ENCODE data around the gene SPIRE2. TPM values are rescaled to one million over a fixed set of nuclear protein-coding genes. Genes with fewer than 3 reads are reported as not detected.

Gene SPIRE2
- total and polyA plus RNA-seq, 2 of the 13 experiments (the other 11 are each of a cell fraction or from before 2014, with no cell fraction given) = 13.3 to 37.5 TPM

- TF ChIP-seq, protein P1, sequence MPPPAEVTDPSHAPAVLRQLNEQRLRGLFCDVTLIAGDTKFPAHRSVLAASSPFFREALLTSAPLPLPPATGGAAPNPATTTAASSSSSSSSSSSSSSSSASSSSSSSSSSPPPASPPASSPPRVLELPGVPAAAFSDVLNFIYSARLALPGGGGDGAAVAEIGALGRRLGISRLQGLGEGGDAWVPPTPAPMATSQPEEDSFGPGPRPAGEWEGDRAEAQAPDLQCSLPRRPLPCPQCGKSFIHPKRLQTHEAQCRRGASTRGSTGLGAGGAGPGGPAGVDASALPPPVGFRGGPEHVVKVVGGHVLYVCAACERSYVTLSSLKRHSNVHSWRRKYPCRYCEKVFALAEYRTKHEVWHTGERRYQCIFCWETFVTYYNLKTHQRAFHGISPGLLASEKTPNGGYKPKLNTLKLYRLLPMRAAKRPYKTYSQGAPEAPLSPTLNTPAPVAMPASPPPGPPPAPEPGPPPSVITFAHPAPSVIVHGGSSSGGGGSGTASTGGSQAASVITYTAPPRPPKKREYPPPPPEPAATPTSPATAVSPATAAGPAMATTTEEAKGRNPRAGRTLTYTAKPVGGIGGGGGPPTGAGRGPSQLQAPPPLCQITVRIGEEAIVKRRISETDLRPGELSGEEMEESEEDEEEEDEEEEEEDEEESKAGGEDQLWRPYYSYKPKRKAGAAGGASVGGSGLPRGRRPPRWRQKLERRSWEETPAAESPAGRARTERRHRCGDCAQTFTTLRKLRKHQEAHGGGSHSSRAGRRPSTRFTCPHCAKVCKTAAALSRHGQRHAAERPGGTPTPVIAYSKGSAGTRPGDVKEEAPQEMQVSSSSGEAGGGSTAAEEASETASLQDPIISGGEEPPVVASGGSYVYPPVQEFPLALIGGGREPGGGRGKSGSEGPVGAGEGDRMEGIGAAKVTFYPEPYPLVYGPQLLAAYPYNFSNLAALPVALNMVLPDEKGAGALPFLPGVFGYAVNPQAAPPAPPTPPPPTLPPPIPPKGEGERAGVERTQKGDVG (CRISPR knock-in tag; IDR thresholded peaks at IDR 0.05; ENCODE audit: borderline replicate concordance) = no peak
- no peak for TF ChIP-seq ZBTB1 (CRISPR knock-in tag; IDR thresholded peaks at IDR 0.05; ENCODE audit: borderline replicate concordance)
- TF ChIP-seq EP300 (IDR thresholded peaks at IDR 0.05; ENCODE audit: low read depth in 2 of 2, low read length in 2 of 2) = no peak
- no peak for TF ChIP-seq EP300 (CRISPR knock-in tag; IDR thresholded peaks at IDR 0.05; ENCODE audit: borderline replicate concordance)
- TF ChIP-seq ZNF569 (CRISPR knock-in tag; IDR thresholded peaks at IDR 0.05; ENCODE audit: borderline replicate concordance) = no peak
- no peak for TF ChIP-seq NFE2L1 (CRISPR knock-in tag; IDR thresholded peaks at IDR 0.05; ENCODE audit: borderline replicate concordance)
- no peak for TF ChIP-seq MZF1 (CRISPR knock-in tag; IDR thresholded peaks at IDR 0.05; ENCODE audit: borderline replicate concordance)
- TF ChIP-seq ZNF563 (CRISPR knock-in tag; IDR thresholded peaks at IDR 0.05) = no peak
- no peak for TF ChIP-seq RFXAP (CRISPR knock-in tag; IDR thresholded peaks at IDR 0.05; ENCODE audit: borderline replicate concordance)
- no peak for TF ChIP-seq GPN1 (CRISPR knock-in tag; IDR thresholded peaks at IDR 0.05; ENCODE audit: borderline replicate concordance)
- no peak for TF ChIP-seq FOXM1 (CRISPR knock-in tag; IDR thresholded peaks at IDR 0.05)
- TF ChIP-seq, protein P2, sequence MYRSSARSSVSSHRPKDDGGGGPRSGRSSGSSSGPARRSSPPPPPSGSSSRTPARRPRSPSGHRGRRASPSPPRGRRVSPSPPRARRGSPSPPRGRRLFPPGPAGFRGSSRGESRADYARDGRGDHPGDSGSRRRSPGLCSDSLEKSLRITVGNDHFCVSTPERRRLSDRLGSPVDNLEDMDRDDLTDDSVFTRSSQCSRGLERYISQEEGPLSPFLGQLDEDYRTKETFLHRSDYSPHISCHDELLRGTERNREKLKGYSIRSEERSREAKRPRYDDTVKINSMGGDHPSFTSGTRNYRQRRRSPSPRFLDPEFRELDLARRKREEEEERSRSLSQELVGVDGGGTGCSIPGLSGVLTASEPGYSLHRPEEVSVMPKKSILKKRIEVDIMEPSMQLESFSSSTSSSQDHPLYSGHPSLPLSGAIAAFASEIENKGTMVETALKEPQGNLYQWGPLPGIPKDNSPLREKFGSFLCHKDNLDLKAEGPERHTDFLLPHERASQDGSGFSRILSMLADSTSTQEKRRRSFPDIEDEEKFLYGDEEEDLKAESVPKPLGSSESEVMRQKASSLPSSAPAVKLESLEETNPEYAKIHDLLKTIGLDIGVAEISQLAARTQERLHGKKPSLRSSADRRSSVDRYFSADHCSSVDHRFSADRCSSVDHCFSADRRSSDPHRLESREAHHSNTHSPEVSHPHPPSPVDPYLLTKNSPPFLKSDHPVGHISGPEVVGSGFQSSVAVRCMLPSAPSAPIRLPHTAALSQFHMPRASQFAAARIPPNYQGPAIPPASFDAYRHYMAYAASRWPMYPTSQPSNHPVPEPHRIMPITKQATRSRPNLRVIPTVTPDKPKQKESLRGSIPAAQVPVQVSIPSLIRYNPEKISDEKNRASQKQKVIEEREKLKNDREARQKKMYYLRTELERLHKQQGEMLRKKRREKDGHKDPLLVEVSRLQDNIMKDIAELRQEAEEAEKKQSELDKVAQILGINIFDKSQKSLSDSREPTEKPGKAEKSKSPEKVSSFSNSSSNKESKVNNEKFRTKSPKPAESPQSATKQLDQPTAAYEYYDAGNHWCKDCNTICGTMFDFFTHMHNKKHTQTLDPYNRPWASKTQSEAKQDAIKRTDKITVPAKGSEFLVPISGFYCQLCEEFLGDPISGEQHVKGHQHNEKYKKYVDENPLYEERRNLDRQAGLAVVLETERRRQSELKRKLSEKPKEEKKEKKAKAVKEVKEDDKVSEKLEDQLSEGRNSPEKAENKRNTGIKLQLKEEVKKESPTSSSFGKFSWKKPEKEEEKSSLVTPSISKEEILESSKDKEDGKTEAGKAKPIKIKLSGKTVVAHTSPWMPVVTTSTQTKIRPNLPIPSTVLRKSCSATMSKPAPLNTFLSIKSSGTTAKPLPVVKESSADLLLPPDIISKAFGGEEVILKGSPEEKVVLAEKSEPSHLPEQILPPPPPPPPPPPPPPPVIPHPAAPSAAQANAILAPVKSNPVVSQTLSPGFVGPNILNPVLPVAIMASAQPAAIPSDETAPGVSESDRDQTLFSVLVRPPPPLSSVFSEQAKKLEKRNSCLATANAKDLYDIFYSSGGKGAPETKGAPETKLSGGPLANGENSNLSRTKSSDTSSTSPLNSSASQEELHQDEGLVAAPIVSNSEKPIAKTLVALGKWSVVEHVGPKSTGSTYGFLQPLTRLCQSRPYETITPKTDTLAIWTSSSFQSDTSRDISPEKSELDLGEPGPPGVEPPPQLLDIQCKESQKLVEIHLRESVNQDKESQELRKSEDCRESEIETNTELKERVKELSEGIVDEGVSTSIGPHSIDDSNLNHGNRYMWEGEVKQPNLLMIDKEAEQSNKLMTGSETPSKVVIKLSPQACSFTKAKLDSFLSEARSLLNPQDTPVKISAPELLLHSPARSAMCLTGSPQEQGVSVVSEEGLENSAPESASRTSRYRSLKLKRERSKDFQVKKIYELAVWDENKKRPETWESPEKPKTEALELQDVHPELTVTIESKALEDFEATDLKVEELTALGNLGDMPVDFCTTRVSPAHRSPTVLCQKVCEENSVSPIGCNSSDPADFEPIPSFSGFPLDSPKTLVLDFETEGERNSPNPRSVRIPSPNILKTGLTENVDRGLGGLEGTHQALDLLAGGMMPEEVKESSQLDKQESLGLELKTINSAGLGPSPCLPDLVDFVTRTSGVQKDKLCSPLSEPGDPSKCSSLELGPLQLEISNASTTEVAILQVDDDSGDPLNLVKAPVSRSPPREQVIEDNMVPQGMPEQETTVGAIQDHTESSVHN (CRISPR knock-in tag; IDR thresholded peaks at IDR 0.05) = no peak; the same call in 1 of the 2 replicates
- TF ChIP-seq, protein P3, sequence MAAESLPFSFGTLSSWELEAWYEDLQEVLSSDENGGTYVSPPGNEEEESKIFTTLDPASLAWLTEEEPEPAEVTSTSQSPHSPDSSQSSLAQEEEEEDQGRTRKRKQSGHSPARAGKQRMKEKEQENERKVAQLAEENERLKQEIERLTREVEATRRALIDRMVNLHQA (CRISPR knock-in tag; IDR thresholded peaks at IDR 0.05) = no peak
- no peak for TF ChIP-seq STAG1 (CRISPR knock-in tag; IDR thresholded peaks at IDR 0.05)
- no peak for TF ChIP-seq ZNF501 (CRISPR knock-in tag; IDR thresholded peaks at IDR 0.05)
- no peak for TF ChIP-seq ZSCAN22 (CRISPR knock-in tag; IDR thresholded peaks at IDR 0.05)
- TF ChIP-seq ZNF350 (CRISPR knock-in tag; IDR thresholded peaks at IDR 0.05; ENCODE audit: borderline replicate concordance, low read depth) = no peak; the same call in 1 of the 2 replicates
- TF ChIP-seq ZNF713 (CRISPR knock-in tag; IDR thresholded peaks at IDR 0.05) = no peak
These were observed 775 bp downstream of the SPIRE2 start (continued) for GRCh38 chr16:89828870-89829629.

All from HepG2 (cell line).